ENCODE data around the gene AKNAD1.

DNA sequence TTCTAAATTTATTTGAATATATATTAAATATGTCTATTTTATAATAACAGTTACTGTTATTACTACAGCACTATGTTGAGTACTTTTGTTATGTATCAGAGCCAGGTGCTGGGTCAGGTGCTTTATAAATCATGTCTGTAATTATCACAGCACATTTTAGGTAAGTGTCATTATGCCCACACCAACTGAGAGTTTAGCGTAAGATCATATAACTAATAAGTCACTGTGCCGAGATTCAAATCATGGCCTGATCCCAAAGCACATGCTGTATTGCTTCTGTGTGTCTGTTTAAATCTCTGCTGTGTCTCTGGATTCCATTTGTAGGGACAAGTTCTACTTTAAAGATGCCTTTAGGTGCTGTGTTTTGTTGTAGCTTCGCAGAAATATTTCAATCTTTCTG is 21.8 kb upstream of the AKNAD1 start:
- TF ChIP-seq POLR2A (IDR thresholded peaks at IDR 0.05; ENCODE audit: low read length) (no peak), GATA1 (IDR thresholded peaks at IDR 0.05; ENCODE audit: low read depth, low read length) (no peak)
